GM12873 (cell line): Measurements from ENCODE around the gene CSAD.

Source experiments
- TF ChIP-seq, protein P1 (sequence below): IDR thresholded peaks from 2 replicates; pipeline ENCODE4 v1.5.1; 2012; ENCODE audit warnings: low read depth, mild to moderate bottlenecking, moderate library complexity, low read length, control low read depth; ENCODE audit not compliant: insufficient read depth; ENCODE audit errors: missing control alignments

CSAD gene

GRCh38 chr12:53120685-53121525 lies 59.8 kb downstream of the CSAD start:
- TF ChIP-seq, protein P1, sequence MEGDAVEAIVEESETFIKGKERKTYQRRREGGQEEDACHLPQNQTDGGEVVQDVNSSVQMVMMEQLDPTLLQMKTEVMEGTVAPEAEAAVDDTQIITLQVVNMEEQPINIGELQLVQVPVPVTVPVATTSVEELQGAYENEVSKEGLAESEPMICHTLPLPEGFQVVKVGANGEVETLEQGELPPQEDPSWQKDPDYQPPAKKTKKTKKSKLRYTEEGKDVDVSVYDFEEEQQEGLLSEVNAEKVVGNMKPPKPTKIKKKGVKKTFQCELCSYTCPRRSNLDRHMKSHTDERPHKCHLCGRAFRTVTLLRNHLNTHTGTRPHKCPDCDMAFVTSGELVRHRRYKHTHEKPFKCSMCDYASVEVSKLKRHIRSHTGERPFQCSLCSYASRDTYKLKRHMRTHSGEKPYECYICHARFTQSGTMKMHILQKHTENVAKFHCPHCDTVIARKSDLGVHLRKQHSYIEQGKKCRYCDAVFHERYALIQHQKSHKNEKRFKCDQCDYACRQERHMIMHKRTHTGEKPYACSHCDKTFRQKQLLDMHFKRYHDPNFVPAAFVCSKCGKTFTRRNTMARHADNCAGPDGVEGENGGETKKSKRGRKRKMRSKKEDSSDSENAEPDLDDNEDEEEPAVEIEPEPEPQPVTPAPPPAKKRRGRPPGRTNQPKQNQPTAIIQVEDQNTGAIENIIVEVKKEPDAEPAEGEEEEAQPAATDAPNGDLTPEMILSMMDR = no peak

DNA sequence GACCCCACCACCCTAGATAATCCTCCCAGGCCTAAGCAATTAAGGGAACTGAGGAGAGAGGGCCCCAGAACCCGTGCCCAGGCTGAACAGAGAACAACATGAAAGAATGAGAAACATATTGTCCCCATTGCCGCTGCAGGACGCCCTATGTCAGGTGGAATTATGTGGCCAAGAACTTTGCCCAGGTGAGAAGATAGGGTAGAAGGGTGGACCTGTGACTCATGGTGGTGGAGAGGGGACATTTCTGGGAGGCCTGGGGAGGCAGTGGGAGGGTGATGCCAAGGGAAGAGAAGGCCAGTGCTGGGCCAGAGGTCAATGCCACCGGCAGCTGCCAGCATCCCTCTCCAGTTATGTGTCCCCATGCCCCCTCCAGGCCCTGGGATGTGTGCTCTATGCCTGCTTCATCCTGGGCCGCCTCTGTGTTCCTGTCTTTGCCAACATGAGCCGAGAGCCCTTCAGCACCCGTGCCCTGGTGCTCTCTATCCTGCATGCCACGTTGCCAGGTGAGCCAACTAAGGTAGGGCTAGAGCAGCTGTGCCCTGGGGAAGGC lies 61.9 kb downstream of the CSAD start:
- TF ChIP-seq, protein P1 = no peak

DNA sequence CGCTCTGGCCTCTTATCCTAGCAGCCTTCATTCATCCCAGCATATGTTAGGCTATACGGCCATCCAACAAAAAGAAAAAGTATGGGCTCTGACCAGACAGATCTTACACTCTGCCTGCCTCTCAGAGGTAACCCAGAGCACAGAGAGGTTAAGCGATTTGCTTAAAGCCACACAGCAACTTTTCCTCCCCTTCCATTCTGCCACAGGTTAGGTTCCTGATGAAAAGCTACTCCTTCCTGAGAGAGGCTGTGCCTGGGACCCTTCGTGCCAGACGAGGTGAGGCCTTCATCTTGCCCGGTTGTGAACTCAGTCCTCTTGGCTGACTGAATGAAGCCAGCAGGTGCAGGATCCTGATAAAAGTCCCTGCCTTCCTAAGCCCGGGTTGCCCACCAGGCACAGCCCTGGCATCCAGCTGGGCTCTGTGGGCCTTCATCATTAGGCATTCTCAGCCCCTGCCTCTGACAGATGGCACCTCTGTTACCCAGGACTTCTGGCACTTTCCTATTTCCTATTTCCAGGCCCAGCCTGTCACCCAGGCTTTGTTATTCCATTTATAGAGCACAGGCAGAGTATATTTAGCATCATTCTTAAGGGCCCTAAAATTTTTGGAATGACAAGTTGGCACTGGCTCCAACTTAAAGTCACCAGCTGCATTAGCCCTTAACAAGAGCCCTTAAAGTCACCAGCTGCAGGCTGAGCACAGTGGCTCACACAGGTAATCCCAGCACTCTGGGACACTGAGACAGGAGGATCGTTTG lies 64.7 kb downstream of the CSAD start:
- TF ChIP-seq, protein P1 = no peak

DNA sequence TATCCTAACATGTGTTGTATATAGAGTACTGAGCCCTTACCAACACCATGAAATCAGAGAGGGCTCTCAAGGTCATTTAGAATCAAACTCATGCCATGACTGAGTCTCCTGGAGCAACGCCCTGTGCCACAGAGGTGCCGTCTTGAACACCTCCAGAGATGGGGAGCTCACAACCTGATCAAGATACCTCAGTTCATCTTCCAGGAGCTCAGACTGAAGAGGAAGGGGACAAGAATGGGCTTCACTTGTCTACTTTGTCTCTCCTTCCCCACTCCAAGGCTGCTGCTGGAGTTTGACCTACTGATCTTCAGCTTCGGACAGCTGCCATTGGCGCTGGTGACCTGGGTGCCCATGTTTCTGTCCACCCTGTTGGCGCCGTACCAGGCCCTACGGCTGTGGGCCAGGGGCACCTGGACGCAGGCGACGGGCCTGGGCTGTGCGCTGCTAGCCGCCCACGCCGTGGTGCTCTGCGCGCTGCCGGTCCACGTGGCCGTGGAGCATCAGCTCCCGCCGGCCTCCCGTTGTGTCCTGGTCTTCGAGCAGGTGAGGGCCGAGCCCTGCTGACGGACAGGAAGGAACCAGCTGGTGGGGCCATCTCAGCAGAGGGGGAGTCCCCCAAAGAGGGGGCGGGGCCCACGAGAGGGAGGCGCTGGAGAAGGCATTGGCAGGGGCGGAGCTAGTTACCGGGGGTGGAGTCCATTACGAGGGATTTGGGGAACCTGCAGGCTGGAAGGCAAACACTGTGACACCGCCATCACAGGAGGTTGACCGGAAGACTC lies 65.4 kb downstream of the CSAD start:
- TF ChIP-seq, protein P1 = no peak

GRCh38 chr12:53113951-53114350 lies 66.8 kb downstream of the CSAD start:
- TF ChIP-seq, protein P1 = no peak

DNA sequence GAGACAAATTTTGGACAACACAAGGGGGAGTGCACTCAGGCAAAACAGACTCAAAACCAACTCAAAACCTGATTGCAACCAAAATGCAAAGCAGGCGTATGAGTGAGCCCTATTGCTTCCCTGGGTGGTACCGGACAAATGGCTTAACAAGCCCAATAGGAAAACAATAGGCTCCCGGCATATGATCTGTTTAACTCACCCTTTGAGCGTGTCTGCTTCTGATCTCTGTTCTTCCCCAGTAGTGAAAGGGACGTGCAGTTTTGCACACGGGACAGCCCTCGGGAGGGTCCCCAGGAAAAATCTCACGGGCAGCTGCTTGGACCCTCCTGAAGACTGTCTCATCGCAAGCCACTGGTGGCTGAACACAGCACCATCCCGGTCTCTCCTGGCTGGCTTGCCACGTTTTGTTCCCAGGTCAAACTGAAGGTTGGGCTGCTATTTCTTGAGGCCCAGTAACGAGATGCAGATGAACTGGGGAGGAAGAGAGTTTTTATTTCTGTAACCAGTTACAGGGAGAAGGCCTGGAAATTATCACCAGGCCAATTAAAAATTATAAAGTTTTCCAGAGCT lies 67.5 kb downstream of the CSAD start:
- TF ChIP-seq, protein P1 = no peak
